ENCODE data around the gene MAB21L3. TPM values are rescaled to one million over a fixed set of nuclear protein-coding genes. Genes with fewer than 3 reads are reported as not detected.
A peak's percentile ranks its signal among the peaks of the same experiment; 100 is the strongest.

The MAB21L3 gene
- total RNA-seq, 1 donor, result under 0.01 TPM

DNA sequence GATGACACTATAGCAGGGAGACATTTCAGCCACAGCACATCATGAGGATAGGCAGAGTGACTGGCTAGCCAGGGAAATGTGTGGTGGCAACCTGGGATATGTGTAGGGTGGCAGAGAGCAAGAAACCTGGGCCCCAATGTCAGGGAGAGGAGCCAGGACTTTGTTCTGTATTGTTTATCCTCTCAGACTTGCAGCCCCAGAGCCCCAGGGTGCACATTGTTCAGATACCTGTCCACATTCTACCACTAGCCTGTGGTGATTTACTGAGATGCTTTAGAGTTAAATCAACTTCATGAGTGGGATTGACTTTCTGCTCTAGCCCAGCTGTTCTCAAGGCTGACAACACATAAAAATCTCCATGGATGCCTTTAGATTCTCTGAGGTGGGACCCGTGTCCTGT is 61.5 kb downstream of the MAB21L3 start:
- no peak for DNase-seq (ENCODE audit: low read depth)
- no peak overlapping the region for H3K4me3 ChIP-seq (ENCODE audit: low read depth, low read length)
- TF ChIP-seq, protein P1, sequence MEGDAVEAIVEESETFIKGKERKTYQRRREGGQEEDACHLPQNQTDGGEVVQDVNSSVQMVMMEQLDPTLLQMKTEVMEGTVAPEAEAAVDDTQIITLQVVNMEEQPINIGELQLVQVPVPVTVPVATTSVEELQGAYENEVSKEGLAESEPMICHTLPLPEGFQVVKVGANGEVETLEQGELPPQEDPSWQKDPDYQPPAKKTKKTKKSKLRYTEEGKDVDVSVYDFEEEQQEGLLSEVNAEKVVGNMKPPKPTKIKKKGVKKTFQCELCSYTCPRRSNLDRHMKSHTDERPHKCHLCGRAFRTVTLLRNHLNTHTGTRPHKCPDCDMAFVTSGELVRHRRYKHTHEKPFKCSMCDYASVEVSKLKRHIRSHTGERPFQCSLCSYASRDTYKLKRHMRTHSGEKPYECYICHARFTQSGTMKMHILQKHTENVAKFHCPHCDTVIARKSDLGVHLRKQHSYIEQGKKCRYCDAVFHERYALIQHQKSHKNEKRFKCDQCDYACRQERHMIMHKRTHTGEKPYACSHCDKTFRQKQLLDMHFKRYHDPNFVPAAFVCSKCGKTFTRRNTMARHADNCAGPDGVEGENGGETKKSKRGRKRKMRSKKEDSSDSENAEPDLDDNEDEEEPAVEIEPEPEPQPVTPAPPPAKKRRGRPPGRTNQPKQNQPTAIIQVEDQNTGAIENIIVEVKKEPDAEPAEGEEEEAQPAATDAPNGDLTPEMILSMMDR (IDR thresholded peaks at IDR 0.05; ENCODE audit: insufficient read depth, low read depth, low read length), result no peak

- TF ChIP-seq, protein P1 (IDR thresholded peaks at IDR 0.05; ENCODE audit: insufficient read depth, low read depth, low read length), result no peak
- no peak overlapping the region for H3K4me3 ChIP-seq (ENCODE audit: low read depth, low read length)
- no peak for DNase-seq (ENCODE audit: low read depth)
These were observed 64.4 kb downstream of the MAB21L3 start for GRCh38 chr1:116175611-116176010.

- TF ChIP-seq, protein P1 (IDR thresholded peaks at IDR 0.05; ENCODE audit: insufficient read depth, low read depth, low read length), result no peak
- H3K4me3 ChIP-seq (ENCODE audit: low read depth, low read length), result no peak overlapping the region
- DNase-seq (ENCODE audit: low read depth), result no peak
These were observed 65.1 kb downstream of the MAB21L3 start for GRCh38 chr1:116176306-116176789.

GRCh38 chr1:116177861-116178260 is 66.7 kb downstream of the MAB21L3 start:
- DNase-seq (ENCODE audit: low read depth), result no peak
- TF ChIP-seq, protein P1 (IDR thresholded peaks at IDR 0.05; ENCODE audit: insufficient read depth, low read depth, low read length), result no peak
- H3K4me3 ChIP-seq (ENCODE audit: low read depth, low read length), result no peak overlapping the region

- H3K4me3 ChIP-seq (ENCODE audit: low read depth, low read length), result no peak overlapping the region
- DNase-seq (ENCODE audit: low read depth), result no peak
- TF ChIP-seq, protein P1 (IDR thresholded peaks at IDR 0.05; ENCODE audit: insufficient read depth, low read depth, low read length), result no peak
These were observed 67.6 kb downstream of the MAB21L3 start for GRCh38 chr1:116178837-116179236.

DNA sequence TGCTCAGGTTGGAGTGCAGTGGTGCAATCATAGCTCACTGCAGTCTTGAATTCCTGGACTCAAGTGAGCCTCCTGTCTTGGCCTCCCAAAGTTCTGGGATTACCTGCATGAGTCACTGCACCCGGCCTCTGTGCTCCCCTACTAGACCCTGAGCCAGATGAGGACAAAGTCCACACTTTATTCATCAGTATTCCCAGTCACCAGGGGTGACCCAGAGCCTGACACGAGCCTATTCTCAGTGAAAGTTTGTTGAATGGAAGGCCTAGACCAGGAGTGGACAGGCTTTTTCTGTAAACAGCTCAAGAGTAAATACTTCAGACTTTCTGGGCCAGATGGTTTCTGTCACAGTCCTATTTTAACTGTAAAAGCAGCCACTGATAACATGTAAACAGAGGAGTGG is 68.2 kb downstream of the MAB21L3 start:
- peak; percentile 7 for DNase-seq (ENCODE audit: low read depth)
- TF ChIP-seq, protein P1 (IDR thresholded peaks at IDR 0.05; ENCODE audit: insufficient read depth, low read depth, low read length), result no peak
- H3K4me3 ChIP-seq (ENCODE audit: low read depth, low read length), result no peak overlapping the region

DNA sequence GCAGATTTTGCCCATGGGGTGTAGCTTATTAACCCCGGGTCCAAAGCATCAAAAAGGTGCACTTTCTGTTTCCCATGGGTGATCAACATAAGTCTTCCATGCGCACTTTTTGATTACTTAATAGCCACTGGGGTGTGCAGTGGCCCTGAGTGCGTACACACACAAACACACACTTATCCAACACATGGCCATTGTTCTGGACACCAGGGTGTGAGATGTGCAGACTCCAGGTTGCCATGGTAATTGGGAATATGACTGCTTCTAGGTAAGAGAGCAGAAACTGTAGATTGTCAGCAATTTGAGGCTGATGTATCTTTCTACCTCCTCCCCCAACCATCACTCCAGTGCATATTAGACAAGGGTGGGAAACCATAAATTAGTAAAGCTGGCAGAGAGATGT is 68.8 kb downstream of the MAB21L3 start:
- TF ChIP-seq, protein P1 (IDR thresholded peaks at IDR 0.05; ENCODE audit: insufficient read depth, low read depth, low read length), result no peak
- DNase-seq (ENCODE audit: low read depth), result no peak
- H3K4me3 ChIP-seq (ENCODE audit: low read depth, low read length), result no peak overlapping the region
